Measurements from ENCODE around the gene GDPD1. TPM values are rescaled to one million over a fixed set of nuclear protein-coding genes. Genes with fewer than 3 reads are reported as not detected.
A peak's percentile ranks its signal among the peaks of the same experiment; 100 is the strongest.
"Not testable (repeated sequence)": the region's sequence is repeated elsewhere in the genome, so short reads cannot be mapped to it uniquely, and the experiment has no call there.

Gene GDPD1
- 0.92 and 3.6 TPM in 2 replicates for total RNA-seq (2014; rRNA removed; shearing (Covaris generic))

DNA sequence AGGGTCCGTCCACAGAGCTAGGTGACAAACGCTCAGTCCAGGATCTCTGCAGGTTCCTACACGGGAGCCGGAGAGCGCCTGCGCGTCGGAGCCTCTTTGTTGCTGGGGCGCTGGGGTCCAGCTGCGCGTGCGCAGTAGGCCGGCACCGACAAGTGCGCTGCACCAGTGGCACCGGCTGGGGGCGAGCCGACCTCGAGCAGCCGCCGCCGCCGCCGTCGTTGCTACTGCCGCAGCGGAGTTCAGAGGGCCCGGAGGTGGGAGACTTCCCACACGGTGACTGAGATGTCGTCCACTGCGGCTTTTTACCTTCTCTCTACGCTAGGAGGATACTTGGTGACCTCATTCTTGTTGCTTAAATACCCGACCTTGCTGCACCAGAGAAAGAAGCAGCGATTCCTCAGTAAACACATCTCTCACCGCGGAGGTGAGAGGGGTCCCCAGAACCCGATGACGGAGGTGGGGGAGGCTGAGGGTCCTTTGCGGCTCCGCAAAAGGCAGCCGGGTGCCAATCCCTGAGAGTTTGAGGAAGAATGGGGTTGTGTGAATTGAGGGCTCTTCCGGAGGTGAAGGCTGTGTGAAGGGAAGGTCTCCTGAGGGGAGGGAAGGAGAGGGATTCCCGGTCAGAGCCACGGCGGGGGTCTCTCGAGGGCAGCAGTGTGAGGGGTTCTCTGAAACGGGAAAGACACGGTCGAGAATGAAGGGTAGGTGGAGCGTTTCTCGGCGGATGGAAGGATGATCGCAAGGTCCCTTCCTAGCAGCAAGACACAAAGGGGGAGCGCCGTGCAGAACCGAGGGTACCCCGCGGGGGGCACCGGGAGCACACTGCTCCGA is at the start of gene GDPD1:
Gene GDPD1 (plus strand): TSS at position 184 of the 831 bp plus-strand sequence. CDS start 99 bp downstream, at position 283.
- in situ Hi-C loops (cut with HindIII; ENCODE audit: low sequenced_read_pairs): no loop called here
- peak; percentile 95 for DNase-seq (ENCODE audit: low spot score)

DNA sequence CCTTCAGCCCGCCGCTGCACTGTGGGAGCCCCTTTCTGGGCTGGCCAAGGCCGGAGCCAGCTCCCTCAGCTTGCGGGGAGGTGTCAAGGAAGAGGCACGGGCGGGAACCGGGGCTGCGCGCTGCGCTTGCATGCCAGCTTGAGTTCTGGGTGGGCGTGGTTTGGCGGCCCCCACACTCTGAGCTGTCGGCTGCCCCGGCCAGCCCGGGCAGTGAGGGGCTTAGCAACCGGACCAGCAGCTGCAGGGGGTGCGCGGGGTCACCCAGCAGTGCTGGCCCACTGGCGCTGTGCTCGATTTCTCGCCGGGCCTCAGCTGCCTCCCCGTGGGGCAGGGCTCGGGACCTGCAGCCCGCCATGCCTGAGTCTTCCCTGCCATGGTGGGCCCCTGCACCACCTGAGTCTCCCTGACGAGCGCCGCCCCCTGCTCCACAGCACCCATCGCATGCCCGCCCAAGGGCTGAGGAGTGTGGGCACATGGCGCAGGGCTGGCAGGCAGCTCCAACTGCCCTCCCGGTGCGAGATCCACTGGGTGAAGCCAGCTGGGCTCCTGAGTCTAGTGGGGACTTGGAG is 47.8 kb upstream of the GDPD1 start:
- DNase-seq (ENCODE audit: low spot score): no peak
- in situ Hi-C loops (cut with HindIII; ENCODE audit: low sequenced_read_pairs): no loop called here

DNA sequence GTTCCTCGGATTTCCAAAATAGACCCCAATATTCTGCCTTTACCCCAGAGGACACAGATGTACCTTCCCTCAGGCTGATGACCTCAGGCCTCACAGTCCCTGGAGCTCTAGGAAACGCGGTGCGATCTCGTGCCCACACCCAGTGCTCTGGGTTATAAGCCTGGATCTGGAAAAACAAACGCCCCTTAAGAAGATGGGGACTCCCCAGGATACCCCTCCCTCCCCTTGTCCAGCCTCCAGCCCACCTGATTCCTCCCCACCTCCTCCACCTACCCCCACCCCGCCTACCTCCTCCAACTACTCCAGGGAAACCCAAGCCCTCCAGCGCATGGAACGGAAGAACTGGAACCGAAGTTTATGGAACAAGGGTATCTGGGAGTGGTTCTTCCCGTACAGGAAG is 45.6 kb upstream of the GDPD1 start:
- DNase-seq (ENCODE audit: low spot score): no peak
- in situ Hi-C loops (cut with HindIII; ENCODE audit: low sequenced_read_pairs): no loop called here

DNA sequence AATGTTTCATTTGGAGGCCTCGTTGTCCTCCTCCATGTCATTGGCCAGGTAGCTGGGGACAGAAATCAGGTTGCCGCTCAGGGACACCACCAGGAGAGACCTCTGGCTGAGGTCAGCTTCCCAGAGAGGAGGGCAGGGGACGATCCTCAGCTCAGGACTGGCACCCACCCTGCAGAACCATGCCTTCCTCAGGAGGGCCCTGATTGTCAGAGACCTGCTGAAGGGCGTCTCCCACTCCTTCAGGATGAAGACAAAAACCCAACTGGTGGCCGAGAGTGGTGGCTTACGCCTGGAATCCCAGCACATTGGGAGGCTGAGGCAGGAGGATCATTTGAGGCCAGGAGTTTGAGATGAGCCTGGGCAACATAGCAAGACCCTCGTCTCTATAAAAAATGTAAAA is 45.2 kb upstream of the GDPD1 start:
- no peak for DNase-seq (ENCODE audit: low spot score)
- in situ Hi-C loops (cut with HindIII; ENCODE audit: low sequenced_read_pairs): no loop called here

DNA sequence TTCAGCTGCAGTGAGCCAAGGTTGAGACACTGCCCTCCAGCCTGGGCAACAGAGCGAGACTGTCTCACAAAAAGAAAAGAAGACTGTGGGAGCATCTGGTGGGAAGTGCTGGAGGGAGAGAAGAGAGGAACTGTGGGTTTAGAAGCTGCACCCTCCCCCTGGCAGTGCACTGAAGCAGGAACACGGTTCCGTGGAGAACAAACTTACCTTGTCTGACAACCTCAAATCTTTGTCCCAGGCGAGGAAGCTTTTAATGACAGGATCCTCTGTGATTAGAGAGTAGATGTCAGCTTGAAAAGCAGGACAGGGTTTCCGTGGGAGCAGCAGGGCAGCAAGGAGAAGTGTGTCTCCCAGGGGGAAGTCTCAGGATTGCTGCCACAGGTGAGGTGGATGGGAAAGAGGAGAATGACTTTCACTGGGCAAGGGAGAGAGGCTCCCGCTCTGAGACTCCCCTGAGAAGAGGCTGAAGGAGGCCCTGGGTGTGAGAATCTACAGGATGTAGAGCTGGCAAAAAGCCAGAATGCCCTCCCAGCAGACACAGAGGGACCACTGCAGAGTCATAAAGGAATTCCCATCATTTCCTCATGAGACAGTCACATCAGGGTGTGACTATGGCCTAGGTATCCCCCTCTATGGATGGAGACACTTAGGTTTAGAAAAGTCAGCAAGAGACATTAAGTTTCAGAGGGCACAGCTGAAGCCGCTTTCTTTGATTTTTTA is 41.9 kb upstream of the GDPD1 start:
- DNase-seq (ENCODE audit: low spot score): no peak
- in situ Hi-C loops (cut with HindIII; ENCODE audit: low sequenced_read_pairs): no loop called here

DNA sequence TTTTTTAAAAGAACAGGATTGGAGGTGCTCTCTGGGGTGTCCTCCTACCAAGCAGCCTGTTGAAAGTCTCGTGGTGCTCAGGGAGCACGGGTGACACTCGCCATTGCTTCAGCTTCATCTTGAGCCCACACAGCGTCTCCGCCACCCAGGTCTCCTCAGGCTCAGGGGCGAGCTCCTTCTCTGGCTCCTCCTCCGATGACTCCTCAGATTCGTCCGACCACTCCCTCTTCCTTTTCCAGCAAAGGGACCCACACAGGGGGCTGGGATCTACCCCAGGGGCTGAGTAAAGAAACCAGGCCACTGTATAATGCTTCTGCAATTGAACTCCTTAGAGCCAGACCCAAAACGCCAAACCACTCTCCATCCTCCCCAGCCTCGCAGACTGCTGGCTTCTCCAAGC is 40.7 kb upstream of the GDPD1 start:
- DNase-seq (ENCODE audit: low spot score); in situ Hi-C loops (cut with HindIII; ENCODE audit: low sequenced_read_pairs): not testable (repeated sequence)

DNA sequence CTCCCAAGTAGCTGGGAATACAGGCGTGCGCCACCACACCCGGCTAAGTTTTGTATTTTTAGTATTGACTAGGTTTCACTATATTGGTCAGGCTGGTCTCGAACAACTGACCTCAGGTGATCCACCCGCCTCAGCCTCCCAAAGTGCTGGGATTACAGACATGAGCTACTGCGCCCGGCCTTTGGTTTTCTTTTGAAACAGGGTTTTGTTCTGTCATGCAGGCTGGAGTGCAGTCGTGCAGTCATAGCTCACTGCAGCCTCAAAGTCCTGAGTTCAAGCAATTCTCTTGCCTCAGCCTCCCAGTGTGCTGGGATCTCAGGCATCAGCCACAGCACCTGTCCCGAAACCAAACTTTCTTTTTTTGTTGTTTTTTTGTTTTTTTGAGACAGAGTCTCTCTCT is 39.7 kb upstream of the GDPD1 start:
- in situ Hi-C loops (cut with HindIII; ENCODE audit: low sequenced_read_pairs): no loop called here
- no peak for DNase-seq (ENCODE audit: low spot score)

DNA sequence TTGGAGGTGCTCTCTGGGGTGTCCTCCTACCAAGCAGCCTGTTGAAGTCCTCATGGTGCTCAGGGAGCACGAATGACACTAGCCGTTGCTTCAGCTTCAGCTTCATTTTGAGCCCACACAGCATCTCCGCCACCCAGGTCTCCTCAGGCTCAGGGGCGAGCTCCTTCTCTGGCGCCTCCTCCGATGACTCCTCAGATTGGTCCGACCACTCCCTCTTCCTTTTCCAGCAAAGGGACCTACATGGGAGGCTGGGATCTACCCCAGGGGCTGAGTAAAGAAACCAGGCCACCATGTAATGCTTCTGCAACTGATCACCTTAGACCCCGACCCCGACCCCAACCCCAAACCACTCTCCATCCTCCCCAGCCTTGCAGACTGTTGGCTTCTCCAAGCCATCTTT is 38.8 kb upstream of the GDPD1 start:
- no peak for DNase-seq (ENCODE audit: low spot score)
- in situ Hi-C loops (cut with HindIII; ENCODE audit: low sequenced_read_pairs): no loop called here

DNA sequence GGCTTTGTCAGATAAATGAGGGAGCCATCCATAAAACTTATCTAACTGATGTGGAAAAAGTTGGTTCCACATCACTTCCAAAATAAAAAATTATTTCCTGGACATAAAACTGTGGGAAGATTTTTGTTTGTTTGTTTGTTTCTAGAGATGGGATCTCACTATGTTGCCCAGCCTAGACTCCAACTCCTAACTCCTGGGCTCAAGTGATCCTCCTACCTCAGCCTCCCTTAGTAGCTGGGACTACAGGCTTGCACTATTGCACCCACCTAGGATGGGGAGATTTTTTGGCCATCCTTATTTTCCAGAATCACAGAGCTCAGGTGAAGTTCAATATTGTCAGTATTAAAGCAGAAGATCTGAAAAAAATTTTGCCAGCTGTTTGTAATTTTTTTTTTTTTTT is 34.3 kb upstream of the GDPD1 start:
- in situ Hi-C loops (cut with HindIII; ENCODE audit: low sequenced_read_pairs): no loop called here
- DNase-seq (ENCODE audit: low spot score): no peak

DNA sequence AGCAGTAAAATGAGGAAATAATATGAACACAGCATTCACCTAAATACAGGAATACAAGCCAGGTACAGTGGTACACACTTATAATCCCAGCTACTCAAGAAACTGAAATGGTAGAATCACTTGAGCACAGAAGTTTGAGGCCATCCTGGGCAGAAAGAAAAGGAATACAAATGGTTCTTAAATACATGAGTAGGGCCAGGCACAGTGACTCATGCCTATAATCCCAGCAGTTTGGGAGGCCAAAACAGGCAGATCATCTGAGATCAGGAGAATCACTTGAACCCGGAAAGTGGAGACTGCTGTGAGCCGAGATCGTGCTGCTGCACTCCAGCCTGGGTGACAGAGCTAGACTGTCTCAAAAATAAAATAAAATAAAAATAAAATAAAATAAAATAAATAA is 33.5 kb upstream of the GDPD1 start:
- in situ Hi-C loops (cut with HindIII; ENCODE audit: low sequenced_read_pairs): no loop called here

DNA sequence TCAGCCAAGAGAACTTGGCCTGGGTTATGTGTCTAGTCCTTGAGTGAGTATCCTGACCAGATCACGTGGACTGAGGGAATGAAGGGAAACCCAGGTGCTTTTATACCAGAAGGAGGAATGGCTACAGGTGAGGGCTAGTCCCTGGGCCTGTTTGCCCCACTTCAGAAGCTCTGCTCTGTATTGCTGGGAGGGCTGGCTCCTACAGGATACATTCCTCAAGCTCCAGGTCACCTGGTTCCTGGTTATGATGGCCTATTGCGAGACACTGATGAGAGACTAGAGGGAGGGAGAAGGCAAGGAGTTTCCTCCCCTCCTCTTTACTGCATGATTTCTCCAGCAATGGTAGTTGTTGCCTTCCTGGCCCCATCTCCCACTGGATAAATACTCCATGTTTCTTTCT is 29.5 kb upstream of the GDPD1 start:
- in situ Hi-C loops (cut with HindIII; ENCODE audit: low sequenced_read_pairs): no loop called here
- no peak for DNase-seq (ENCODE audit: low spot score)

More for the DNA sequence above, 33.5 kb upstream of the GDPD1 start:
- DNase-seq (ENCODE audit: low spot score): no peak

DNA sequence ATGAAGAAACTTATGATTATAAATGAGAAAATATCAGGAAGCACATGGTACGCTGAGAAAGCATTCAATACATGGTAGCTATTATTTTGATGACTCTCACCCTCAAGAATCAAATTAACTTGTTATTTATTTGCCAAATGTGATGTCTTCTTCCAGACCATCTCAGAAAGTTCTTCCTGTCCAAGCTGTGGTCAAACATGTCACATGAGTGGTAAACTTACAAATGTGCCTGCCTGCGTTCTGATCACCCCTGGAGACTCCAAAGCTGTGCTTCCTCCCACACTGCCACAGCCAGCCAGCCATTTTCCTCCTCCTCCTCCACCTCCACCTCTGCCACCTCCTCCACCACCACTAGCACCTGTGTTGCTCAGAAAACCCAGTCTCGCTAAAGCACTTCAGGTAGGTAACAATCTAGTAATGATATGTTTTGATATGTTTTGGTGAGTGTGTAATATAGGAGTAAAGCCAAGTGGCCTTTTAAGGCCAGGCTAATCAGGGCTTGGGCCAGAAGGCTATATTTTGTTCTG is 26.9 kb upstream of the GDPD1 start:
- DNase-seq (ENCODE audit: low spot score): no peak

DNA sequence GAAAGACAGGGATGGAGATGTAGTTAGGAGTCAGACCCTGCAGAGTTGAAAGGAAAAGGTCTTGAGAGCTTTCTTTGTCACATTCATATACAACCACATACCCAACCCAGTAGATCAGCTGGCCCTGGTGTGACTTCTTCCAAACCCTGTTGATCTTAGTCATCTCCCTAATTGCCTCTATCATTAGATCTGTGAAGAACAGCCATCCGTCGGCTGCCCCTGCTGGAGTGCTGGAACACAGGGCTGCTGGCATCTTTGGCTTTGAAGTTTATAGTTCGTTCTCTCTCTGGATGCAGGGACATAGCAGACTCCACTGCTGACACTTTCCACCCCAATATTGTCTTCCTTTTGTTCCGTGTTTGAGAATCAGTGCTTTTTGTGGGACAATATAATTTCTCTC is 20.9 kb upstream of the GDPD1 start:
- DNase-seq (ENCODE audit: low spot score): no peak
- in situ Hi-C loops (cut with HindIII; ENCODE audit: low sequenced_read_pairs): no loop called here

More for the DNA sequence above, 26.9 kb upstream of the GDPD1 start:
- in situ Hi-C loops (cut with HindIII; ENCODE audit: low sequenced_read_pairs): no loop called here

DNA sequence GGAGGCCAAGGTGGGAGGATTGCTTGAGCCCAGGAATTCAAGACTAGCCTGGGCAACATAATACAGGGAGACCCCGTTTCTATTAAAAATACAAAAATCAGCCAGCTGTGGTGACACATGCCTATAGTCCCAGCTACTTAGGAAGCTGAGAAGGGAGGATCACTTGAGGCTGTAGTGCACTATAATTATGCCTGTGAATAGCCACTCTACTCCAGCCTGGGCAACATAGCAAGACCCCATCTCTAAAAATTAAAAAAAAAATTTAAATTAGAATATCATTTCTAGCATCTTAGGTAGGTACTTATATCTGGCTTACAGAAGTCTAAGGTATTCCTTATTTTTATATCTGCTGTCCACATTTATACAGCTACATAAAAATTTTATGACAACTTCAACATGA is 18.0 kb upstream of the GDPD1 start:
- DNase-seq (ENCODE audit: low spot score): no peak
- in situ Hi-C loops (cut with HindIII; ENCODE audit: low sequenced_read_pairs): no loop called here

DNA sequence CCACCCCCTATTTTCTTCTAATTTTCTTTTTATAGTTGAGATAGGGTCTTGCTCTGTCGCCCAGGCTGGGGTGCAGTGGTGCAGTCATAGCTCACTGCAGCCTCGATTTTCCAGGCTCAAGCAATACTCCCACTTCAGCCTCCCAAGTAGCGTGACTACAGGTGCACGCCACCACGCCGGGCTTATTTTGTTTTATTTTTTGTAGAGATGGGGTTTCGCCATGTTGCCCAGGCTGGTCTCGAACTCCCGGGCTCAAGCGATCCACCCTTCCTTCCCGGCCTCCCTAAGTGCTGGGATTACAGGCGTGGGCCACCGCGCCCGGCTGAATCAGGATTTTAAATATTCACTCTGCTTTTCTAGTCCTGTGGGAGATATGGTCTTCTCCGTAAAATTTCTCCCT is 941 bp upstream of the GDPD1 start:
- no peak for DNase-seq (ENCODE audit: low spot score)
- in situ Hi-C loops (cut with HindIII; ENCODE audit: low sequenced_read_pairs): no loop called here

DNA sequence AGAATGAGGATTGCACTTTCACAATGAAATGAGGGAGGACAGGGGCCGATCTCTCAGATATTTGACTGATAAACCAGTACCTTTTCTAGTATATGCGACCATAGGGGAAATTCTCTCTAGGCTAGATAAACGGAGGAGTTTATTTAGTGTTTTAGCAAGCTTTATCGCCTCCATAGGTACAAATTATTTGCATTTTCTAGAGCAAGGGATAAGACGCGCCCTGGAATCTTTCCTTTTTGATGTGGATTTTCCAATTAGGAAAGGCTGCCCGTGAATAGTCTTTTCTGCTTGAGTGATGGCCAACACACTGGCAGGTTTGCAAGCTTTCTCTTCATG is 351 bp upstream of the GDPD1 start:
- in situ Hi-C loops (cut with HindIII; ENCODE audit: low sequenced_read_pairs): no loop called here
- DNase-seq (ENCODE audit: low spot score): no peak

DNA sequence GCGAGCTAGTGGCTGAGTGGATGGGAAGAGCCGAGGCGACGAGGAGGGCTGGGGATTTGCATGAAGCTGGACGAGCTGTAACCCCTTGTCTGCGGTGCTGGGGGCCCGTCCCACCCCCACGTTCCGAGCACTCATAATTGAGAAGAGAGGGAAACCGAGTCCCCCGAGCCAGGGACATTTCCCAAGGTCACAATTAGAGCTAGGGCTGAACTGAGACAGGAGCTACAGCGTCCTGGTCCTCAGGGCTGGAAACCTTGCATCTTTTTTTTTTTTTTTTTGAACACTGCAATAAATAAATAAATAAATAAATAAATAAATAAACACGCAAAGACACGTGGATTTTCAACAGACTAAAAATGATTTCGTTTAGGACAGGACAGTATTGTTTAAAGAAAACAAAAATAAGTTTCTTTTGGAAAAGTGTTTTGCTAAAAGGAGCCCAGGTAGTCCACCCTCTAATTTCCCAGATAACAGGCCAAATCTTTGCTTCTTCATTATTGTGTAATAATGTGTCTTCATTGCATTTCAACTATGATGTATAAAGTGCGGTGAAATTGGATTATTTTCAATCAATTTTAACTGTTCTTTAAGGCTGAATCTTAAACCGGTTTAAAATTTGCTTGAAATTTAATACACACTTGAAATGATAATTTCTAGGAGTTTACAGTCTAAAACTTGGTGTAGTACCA is 992 bp downstream of the GDPD1 start:
- in situ Hi-C loops (cut with HindIII; ENCODE audit: low sequenced_read_pairs): no loop called here
- DNase-seq (ENCODE audit: low spot score): peak; percentile 76

DNA sequence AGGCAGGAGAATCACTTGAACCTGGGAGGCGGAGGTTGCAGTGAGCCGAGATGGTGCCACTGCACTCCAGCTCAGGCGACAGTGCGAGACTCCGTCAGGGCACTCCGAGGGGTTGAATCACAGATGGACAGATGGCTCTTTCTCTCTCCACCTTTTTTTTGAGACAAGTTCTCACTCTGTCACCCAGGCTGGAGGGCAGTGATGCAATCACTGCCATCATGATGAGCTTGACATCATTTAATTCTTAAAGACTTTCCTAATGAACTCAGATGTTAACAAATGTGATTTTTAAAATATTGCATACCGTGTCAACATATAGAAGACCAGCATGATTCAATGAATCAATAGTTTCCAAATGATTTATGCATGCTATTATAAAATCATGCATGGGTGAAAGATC is 3.5 kb downstream of the GDPD1 start:
- in situ Hi-C loops (cut with HindIII; ENCODE audit: low sequenced_read_pairs): no loop called here

DNA sequence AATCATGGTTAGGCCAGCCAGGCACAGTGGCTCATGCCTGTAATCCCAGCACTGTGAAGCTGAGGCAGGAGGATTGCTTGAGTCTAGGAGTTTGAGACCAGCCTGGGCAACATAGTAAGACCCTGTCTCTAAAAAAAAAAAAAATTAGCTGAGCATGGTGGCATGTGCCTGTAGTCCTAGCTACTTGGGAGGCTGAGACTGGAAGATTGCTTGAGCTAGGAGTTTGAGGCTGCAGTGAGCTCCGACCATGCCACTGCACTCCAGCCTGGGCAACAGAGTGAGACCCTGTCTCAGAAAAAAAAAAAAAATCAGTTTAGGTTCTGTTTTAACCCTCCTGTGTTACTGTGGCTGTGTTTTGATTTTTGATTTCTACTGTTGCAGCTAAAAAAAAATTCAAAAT is 8.3 kb downstream of the GDPD1 start:
- DNase-seq (ENCODE audit: low spot score): not testable (repeated sequence)

More for the DNA sequence above, 3.5 kb downstream of the GDPD1 start:
- DNase-seq (ENCODE audit: low spot score): no peak

DNA sequence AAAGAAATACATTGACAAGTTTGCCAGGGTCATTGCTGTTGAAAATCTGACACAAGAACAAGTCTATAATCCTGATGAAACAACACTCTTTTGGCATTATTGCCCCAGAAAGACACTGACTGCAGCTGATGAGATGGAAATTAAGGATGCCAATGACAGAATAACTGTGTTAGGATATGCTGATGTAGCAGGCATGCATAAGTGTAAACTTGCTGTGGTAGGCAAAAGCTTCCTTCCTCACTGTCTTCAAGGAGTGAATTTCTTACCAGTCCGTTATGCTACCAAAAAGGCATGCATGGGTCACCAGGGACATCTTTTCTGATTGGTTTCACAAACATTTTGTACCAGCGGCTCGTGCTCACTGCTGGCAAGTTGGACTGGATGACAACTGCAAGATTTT is 10.5 kb downstream of the GDPD1 start:
- no peak for DNase-seq (ENCODE audit: low spot score)
- in situ Hi-C loops (cut with HindIII; ENCODE audit: low sequenced_read_pairs): no loop called here

More for the DNA sequence above, 8.3 kb downstream of the GDPD1 start:
- in situ Hi-C loops (cut with HindIII; ENCODE audit: low sequenced_read_pairs): not testable (repeated sequence)

All from G401 (cell line).